Heart left ventricle (tissue), 16 donors: ENCODE data around the gene CD40LG. TPM values are rescaled to one million over a fixed set of nuclear protein-coding genes. Genes with fewer than 3 reads are reported as not detected.

Experiments
- ATAC-seq, 4 donors: fragments of 200-7000 bp; cut with Tn5 transposase; one replicate each; pipeline ENCODE4 v1.9.1; 2020 to 2022; ENCODE audit warnings: moderate library complexity in 4 of 4, mild to moderate bottlenecking in 3 of 4, moderate number of reproducible peaks in 1 of 4
- DNase-seq, 5 donors: peaks; one replicate each; pipeline ENCODE4 v3.0.0-alpha.2; 2020
- H3K27ac ChIP-seq, 12 donors: fragments of 200-600 bp; sonication (generic) in 4 of 12; one replicate each; pipeline versions ENCODE4 v1.5.0 to v1.8.0; 2016 to 2022; ENCODE audit warnings: mild to moderate bottlenecking in 2 of 12
- H3K27me3 ChIP-seq, 9 donors: fragments of 200-600 bp; sonication (generic) in 2 of 9; one replicate each; pipeline versions ENCODE4 v1.5.1 to v1.8.0; 2016 to 2022; ENCODE audit warnings: mild to moderate bottlenecking in 3 of 9
- H3K36me3 ChIP-seq, 9 donors: fragments of 200-600 bp; sonication (generic) in 2 of 9; one replicate each; pipeline versions ENCODE4 v1.5.0 to v1.8.0; 2018 to 2022; ENCODE audit warnings: mild to moderate bottlenecking in 2 of 9
- H3K4me1 ChIP-seq, 12 donors: fragments of 200-600 bp; sonication (generic) in 4 of 12; one replicate each; pipeline versions ENCODE4 v1.5.0 to v1.8.0; 2016 to 2022; ENCODE audit warnings: mild to moderate bottlenecking in 3 of 12
- H3K4me3 ChIP-seq, 12 donors: fragments of 200-600 bp; sonication (generic) in 4 of 12; one replicate each; pipeline versions ENCODE4 v1.5.0 to v1.8.0; 2017 to 2022; ENCODE audit warnings: mild to moderate bottlenecking in 9 of 12, moderate library complexity in 4 of 12
- H3K9me3 ChIP-seq, 12 donors: fragments of 200-600 bp; sonication (generic) in 4 of 12; one replicate each; pipeline versions ENCODE4 v1.5.0 to v1.8.0; 2016 to 2022; ENCODE audit warnings: mild to moderate bottlenecking in 1 of 12
- CTCF ChIP-seq, 12 donors: fragments of 200-600 bp; sonication (generic) in 4 of 12; IDR thresholded peaks; one replicate each; pipeline versions ENCODE4 v1.5.0 to v1.8.0; 2018 to 2022; ENCODE audit warnings: antibody characterized with exemption in 12 of 12, mild to moderate bottlenecking in 5 of 12
- POLR2A ChIP-seq, 2 donors: fragments of 450-650 bp; IDR thresholded peaks; one replicate each; pipeline ENCODE4 v1.6.1; 2017; ENCODE audit warnings: antibody characterized with exemption in 2 of 2, mild to moderate bottlenecking in 2 of 2, moderate library complexity in 2 of 2
- WGBS, 4 donors: extraction: QIAGEN DNeasy Blood & Tissue Kit in 2 of 4; methylation state at CpG; one replicate each; pipeline versions ENCODE4 v1.1.5 to v1.1.7; 2013 to 2018; 5-methylcytosine and 5-hydroxymethylcytosine counted together
- intact Hi-C, 10 donors: fragments of 100-400 bp; cut with DNase I; formaldehyde crosslinking; loops; one replicate each; pipeline versions ENCODE4 v1.11.1 to v1.14.2; 2022
- polyA plus RNA-seq, 2 donors: library from polyadenylated mRNA; stranded (reverse); fragments of 200-250 nt; gene quantifications; one replicate each; pipeline ENCODE4 v1.2.3, GENCODE V29; 2013
- total RNA-seq, 9 donors: library from RNA; depleted of rRNA in 2 of 9; stranded (reverse); fragments of >200 nt in 2 of 9; fragmentation: NEBNext Ultra II Directional in 3 of 9; extraction: Animal tissue kit (Norgen Biotek cat#: 25700) in 3 of 9; gene quantifications; one replicate each; pipeline versions ENCODE4 v1.1.0 to v1.2.4, GENCODE V29; 2016 to 2023
- donor health status: ischemic (EF 13 %, LVEDD 7.1; RV severe dilation, severe dysfunction).
- donor health status: healthy with polysubstance abuse.
- donor health status: DM: no; HTN: yes; CAD: no.
- donor health status: DM: no; HTN: no; CAD: no.
- donor health status: ischemic (EF 25% LVEDD 6.9; RV normal size, moderate dysfunction).
- donor health status: ischemic (EF 25% LVEDD 5.7; RV mildly dilated, moderate dysfunction).
- donor health status: healthy.
- donor health status: DM: yes; HTN: yes; CAD: no.
- donor health status: ischemic (EF 35%, LVEDD 5.7; RV mildly dilated, moderate dysfunction).
- donor health status: nonischemic (EF 11% LVEDD 7.7; RV severe dilation, severe dysfunction).
- donor health status: DM: yes; HTN: yes; CAD: no.
- donor health status: PGD.
- donor health status: ischemic (EF 29% LVEDD 5.4; RV normal size, mild dysfunction).
- donor health status: nonischemic (EF 23%, LVEDD 6.1; RV moderate dilation, normal function).

CD40LG gene
- total and polyA plus RNA-seq, 11 donors = 0.04 to 0.75 (median 0.36) TPM; not detected in 8

- TF ChIP-seq POLR2A (IDR thresholded peaks at IDR 0.05) (no peak), CTCF (IDR thresholded peaks at IDR 0.05) (no peak)
- peaks cover 0 to 14% (median 0%) of the 10 kb centered on the region in 12 donors for H3K9me3 ChIP-seq
- intact Hi-C loops = no loop called here
- H3K27ac ChIP-seq = no peak overlapping the region
- H3K4me3 ChIP-seq = no peak overlapping the region
- ATAC-seq = no peak
- DNase-seq = no peak
- 84 to 96% (median 90%) methylated on average over 10 of the region's 10 CpGs for WGBS, 4 donors
- no peaks in the 10 kb centered on the region for H3K4me1 ChIP-seq
- no peaks in the 10 kb centered on the region for H3K27me3 ChIP-seq
- peaks cover 0 to 79% (median 46%) of the 10 kb centered on the region in 9 donors for H3K36me3 ChIP-seq
Measured at GRCh38 chrX:136667446-136668168, 19.6 kb downstream of the CD40LG start.

DNA sequence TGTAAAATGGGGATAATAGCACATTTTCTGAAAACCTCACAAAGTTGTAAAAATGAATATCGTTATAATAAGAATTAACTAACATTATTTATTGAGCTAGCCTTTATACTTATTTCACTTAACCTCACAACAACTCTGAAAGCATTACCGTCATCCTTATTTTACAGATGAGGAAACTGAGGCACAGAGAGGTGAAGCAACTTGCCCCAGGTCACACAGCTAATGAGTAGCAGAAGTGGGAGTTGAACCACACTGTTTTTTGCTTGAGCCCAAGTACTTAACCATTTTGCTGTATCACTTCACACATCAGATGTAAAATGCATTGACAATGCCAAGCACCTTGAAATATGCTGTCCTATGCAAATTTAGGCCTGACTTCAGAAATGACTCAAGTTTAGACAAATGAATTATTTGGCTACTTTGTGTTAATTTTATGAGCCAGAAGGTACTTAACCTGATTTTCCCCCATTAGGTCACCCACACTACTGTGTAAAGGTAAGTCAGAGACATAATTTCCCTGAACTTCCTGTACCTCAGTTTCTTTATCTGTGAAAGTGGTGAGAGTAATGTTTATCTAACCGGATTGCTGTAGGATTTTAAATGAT lies 23.1 kb downstream of the CD40LG start:
- TF ChIP-seq POLR2A (IDR thresholded peaks at IDR 0.05) (no peak), CTCF (IDR thresholded peaks at IDR 0.05) (no peak)
- 78 to 98% (median 89%) methylated on average over 3 of the region's 3 CpGs for WGBS, 4 donors
- DNase-seq (no peak), ATAC-seq (no peak)
- H3K4me3 ChIP-seq = no peak overlapping the region
- H3K36me3 ChIP-seq = peaks cover 0 to 94% (median 53%) of the 10 kb centered on the region in 9 donors
- no peaks in the 10 kb centered on the region for H3K4me1 ChIP-seq
- H3K27ac ChIP-seq = no peak overlapping the region
- H3K27me3 ChIP-seq = no peaks in the 10 kb centered on the region
- intact Hi-C loops = no loop called here
- H3K9me3 ChIP-seq = no peaks in the 10 kb centered on the region

- TF ChIP-seq POLR2A (IDR thresholded peaks at IDR 0.05) = no peak
- TF ChIP-seq CTCF (IDR thresholded peaks at IDR 0.05) = no peak
- Histone ChIP-seq H3K4me3 (no peak overlapping the region), H3K4me1 (no peaks in the 10 kb centered on the region), H3K9me3 (no peaks in the 10 kb centered on the region), H3K27ac (no peak overlapping the region), H3K36me3 (peaks cover 0 to 90% (median 38%) of the 10 kb centered on the region in 9 donors), H3K27me3 (no peaks in the 10 kb centered on the region)
- ATAC-seq = no peak
- no peak for DNase-seq
- WGBS, 4 donors = 57 to 77% (median 68%) methylated on average over 5 of the region's 5 CpGs
- intact Hi-C loops = no loop called here
Measured at GRCh38 chrX:136674270-136674985, 26.5 kb downstream of the CD40LG start.

- DNase-seq (no peak), ATAC-seq (no peak)
- intact Hi-C loops = no loop called here
- Histone ChIP-seq H3K27me3 (no peaks in the 10 kb centered on the region), H3K4me3 (no peak overlapping the region), H3K27ac (no peak overlapping the region), H3K9me3 (no peaks in the 10 kb centered on the region), H3K36me3 (peaks cover 0 to 94% (median 41%) of the 10 kb centered on the region in 9 donors), H3K4me1 (no peaks in the 10 kb centered on the region)
- WGBS, 4 donors = 62 to 79% (median 74%) methylated on average over 6 of the region's 6 CpGs
- TF ChIP-seq CTCF (IDR thresholded peaks at IDR 0.05) (no peak), POLR2A (IDR thresholded peaks at IDR 0.05) (no peak)
Measured at GRCh38 chrX:136679531-136679930, 31.6 kb downstream of the CD40LG start.
